Measurements from ENCODE around the gene HOXA3.
A peak's percentile ranks its signal among the peaks of the same experiment; 100 is the strongest.

The HOXA3 gene

DNA sequence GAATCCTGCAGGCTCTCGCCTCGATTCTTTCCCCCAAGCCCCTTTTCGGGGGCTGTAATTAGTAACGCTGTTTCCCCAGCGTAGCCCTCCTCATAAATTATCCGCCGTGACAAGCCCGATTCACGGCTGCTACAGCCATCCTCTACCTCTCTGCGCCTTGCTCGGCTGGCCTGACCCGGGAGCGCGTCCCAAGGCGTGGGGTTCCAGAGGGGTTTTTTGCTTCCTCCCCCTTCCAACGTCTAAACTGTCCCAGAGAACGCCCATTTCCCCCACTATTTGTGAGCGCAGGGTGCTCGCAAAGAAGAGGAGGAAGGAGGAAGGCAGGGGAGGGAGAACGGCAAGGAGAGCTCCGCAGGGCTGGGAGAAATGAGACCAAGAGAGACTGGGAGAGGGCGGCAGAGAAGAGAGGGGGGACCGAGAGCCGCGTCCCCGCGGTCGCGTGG, 9.8 kb downstream of the HOXA3 start:
- DNase-seq, result no peak

- no peak for DNase-seq
Observed at GRCh38 chr7:27141923-27142579, 10.3 kb downstream of the HOXA3 start.

GRCh38 chr7:27141137-27141922, 11.1 kb downstream of the HOXA3 start:
- DNase-seq, result no peak

DNA sequence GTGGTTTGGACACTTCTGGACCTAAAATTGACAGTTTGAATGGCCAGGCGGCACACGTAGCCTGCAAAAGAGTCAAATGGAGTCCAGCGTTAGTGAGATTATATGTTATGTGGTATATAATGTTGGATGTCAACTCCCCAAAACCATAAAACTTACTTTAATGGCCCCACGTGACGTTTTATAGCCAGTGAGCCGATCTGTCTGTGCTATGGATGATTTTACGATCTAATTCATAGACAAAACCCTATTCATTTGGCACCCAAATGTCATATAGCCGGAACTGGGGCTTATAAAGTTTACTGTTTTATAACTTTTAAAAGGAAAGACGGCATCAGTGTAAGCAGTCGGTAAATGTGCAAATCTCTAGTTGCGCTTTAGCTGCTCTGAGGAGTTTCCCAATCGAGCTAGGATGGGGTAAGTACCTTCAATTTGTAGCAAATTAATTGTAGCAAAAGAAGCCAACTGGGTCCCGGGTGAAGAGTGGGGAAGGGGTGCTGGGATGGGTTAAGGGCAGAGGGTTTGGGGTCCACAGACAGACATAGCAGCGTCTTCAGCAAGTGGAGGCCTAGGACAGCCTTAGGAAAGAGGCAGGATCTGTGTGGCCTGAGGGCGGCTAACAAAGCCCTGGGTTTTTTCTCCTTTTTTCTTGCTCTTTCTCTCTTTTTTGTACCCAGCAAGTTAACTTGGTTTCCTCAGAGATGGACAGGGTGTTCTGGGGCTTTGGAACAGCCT, 12.1 kb downstream of the HOXA3 start:
- no peak for DNase-seq

- DNase-seq, result no peak
Observed at GRCh38 chr7:27139334-27140125, 12.9 kb downstream of the HOXA3 start.

DNA sequence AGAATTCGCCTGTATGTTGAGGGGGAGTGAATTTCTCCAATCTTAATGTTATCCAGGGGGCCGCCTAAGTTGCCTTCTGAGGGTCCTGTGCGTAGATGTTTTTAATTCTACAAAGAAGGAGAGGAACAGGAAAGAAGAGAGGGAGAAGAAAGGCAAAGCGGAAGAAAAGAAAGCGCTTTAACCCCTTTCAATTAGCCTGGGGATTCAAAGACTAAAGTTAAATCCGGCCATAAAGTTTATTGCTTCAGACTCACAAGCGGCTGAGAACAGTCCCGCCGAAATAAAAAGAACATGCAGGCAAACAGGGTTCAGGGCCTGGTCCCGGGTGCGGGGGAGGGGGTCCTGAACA, 13.4 kb downstream of the HOXA3 start:
- DNase-seq, result no peak

DNA sequence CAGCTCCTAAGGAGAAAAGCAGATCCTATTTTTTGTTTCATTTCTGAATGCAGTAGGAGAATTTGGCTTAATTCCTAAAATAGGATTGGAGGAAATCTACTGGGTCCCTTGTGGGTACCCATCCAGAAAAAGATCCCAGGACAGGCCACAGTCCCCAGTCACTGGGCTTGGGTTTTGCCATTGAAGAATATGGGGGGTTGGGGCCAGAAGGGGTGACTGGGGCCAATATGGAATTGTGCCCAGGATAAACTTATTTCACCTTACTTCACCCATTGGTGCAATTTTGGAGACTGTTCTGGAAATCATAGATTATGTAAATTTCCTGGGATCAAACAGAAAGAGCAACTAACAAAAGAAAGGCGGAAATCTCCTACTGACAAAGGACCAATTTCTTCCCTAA, 13.9 kb downstream of the HOXA3 start:
- DNase-seq, result no peak

- DNase-seq, result no peak
Observed at GRCh38 chr7:27137640-27138315, 14.6 kb downstream of the HOXA3 start.

DNA sequence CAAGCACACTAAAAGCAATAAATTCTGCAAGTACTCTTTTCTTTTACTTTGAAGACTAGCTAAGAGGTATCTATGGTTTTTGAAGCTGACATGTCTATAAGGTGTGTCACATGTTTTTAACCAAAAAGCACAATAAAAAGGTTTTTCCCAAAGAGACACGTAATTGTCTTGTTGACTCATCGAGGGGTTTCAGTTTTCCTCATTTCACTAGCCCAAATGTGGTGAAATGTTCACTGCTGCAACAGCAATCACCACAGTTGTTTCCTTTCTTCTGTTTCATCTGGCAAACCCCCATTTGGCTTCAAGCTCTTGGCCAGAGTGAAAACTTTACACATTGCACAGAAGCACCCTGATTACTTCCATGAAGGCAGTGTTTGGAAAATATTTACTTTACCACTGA, 18.0 kb downstream of the HOXA3 start:
- no peak for DNase-seq

DNA sequence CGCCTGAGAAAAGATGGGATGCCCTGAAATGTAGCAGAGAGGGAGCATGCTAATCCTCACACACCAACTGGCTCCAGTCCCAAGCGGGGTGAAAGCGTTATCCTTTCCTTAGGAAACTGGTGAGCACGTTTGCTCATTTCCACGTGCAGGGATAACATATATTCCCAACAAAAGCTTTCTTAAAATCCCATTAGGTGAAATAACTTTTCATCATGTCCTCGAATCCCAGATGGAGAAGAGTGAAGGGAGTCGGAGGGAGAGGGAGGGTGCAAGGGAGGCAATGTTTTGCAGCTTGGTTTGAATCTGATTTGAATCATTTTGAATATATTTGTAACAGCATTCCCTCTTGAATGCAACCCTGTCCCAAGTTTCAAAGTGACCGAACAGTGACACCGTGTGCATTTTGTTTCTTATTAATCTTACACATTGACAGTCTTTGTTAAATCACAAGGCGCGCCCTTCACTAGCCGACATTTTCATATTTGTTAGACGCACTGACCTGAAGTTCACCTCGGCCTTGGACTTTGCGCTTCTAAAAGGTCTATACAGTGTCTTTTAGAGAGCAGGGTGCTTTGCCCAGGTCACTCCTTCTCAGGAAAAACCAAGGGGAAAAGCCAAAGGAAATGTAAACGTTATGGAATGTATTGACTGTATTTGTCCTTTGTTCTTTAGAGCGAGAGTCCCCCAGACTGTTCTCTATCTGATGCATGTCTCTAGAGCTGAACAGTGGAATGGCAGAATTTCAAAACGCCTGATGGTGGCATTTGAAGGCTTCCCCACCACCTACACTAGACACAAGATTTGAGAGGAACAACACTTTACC, 18.8 kb downstream of the HOXA3 start:
- DNase-seq, result no peak

GRCh38 chr7:27132978-27133377, 19.4 kb downstream of the HOXA3 start:
- no peak for DNase-seq

GRCh38 chr7:27132214-27132613, 20.2 kb downstream of the HOXA3 start:
- DNase-seq, result no peak

GRCh38 chr7:27131390-27131819, 21.0 kb downstream of the HOXA3 start:
- no peak for DNase-seq

DNA sequence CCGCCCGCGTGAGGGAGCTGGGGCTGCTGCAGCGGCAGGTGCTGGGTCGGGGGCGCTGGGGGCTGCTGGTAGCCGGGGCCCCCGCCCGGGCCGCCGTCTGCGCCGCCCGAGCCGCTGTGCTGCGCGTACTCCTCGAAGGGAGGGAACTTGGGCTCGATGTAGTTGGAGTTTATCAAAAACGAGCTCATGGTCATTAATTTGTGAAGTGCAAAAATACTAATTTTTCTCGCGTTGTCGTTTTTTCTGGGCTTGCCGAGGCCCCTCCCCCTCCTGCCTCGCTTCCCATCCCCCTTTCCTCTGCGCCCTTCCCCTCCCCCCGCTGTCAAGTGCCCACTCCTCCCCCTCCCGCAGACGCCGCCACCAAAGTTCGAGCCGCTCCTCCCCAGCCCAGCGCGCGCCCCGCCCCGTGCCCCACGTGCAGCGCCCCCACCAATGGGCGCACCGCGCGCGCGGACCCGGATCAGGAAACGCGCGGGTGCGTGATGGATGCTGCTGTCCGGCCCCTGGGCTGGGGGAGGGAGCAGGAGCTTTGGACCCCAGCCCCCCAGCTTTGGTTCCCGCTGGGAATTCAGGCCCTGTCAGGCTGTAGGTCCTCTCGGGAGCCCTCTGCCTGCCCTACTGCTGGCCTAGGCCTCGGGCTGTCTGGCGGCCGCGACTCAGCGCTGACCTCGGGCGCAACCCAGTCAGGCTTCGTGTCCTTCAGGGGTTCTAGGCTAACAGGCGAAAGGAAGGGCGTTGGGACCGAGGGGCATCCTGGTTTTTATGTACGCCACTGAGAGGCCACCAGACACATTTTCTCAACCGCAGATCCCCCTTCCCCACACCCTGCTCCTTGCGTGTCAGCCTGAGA, 21.6 kb downstream of the HOXA3 start, which contains the start of gene HOXA4:
TSS of gene HOXA4 (minus strand) at position 218 of the 850 bp plus-strand sequence. CDS start at position 194, 24 bp downstream.
- peak; percentile 34 to 74 (median 54) for DNase-seq

DNA sequence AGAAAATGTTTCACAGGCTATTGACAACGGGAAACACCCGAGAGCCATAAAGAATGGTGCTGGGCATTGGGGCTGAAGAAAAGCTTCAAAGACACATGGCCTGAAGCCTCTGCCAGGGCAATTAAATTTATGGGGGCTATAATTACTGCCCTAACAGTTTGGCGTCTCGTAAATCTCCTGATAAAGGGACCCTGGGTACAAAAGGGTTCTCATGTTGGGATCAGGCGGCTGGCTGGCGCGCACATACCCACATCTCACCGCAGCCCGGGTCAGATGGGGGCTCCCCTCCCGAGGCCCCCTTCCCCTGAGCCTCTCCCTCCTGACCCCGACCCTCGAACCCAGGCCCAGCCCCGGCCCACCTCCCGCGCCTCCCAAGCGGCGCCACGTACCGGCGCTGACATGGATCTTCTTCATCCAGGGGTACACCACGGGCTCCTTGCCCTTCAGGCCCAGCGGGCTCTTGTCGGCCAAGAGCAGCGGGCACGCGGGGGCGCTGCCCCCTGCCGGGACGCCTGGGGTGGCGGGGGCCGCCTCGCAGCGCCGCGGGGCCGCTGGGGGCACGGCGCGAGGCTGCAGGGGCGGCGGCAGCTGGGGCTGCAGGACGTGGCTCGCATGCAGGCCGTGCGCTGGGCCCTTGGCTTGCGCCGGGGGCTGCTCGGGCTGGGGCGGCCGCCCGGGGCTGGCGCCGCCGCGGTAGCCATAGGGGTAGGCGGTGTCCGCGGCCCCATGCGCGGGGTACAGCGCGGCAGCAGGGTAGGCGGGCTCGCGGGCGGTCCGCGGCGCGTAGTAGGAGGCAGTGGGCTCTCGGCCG, 22.4 kb downstream of the HOXA3 start:
- no peak for DNase-seq

- no peak for DNase-seq
Observed at GRCh38 chr7:27128776-27129728, 23.3 kb downstream of the HOXA3 start.

GRCh38 chr7:27128034-27128433, 24.3 kb downstream of the HOXA3 start:
- DNase-seq, result no peak

Measured in activated naive CD4-positive, alpha-beta T cell (primary cell).